DND-41 (cell line): ENCODE measurements around the gene OR6T1.

ENCODE experiments used
- EZH2 ChIP-seq: IDR thresholded peaks from 3 replicates; pipeline ENCODE4 v1.6.1; 2012; ENCODE audit warnings: borderline replicate concordance, low read depth, mild to moderate bottlenecking, moderate library complexity, low read length, inconsistent platforms; ENCODE audit not compliant: severe bottlenecking
- TF ChIP-seq, protein P1 (sequence below): IDR thresholded peaks from 2 replicates; pipeline ENCODE4 v1.5.1; 2012; ENCODE audit warnings: borderline replicate concordance, low read length, moderate library complexity, mild to moderate bottlenecking; ENCODE audit not compliant: poor library complexity, severe bottlenecking; ENCODE audit errors: extremely low read depth

DNA sequence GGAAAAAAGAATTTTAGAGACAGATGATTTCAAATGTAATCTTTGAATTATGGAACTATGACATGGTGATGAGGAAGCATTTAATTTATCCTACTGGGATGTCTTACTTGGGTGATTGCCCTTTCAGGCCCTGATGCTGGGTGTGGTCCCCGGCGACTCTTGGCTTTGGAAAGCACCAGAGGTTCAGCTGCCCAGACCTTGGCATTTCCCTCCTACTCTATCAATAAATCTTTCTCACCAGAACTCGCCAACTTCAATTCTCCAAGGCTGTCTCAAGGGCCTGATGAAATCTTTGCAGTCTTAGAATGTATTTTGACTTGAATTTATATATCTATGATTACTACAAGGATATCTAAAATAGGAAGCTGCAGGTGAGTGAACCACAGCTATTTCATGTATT, 22.7 kb downstream of the OR6T1 start:
- TF ChIP-seq, protein P1, sequence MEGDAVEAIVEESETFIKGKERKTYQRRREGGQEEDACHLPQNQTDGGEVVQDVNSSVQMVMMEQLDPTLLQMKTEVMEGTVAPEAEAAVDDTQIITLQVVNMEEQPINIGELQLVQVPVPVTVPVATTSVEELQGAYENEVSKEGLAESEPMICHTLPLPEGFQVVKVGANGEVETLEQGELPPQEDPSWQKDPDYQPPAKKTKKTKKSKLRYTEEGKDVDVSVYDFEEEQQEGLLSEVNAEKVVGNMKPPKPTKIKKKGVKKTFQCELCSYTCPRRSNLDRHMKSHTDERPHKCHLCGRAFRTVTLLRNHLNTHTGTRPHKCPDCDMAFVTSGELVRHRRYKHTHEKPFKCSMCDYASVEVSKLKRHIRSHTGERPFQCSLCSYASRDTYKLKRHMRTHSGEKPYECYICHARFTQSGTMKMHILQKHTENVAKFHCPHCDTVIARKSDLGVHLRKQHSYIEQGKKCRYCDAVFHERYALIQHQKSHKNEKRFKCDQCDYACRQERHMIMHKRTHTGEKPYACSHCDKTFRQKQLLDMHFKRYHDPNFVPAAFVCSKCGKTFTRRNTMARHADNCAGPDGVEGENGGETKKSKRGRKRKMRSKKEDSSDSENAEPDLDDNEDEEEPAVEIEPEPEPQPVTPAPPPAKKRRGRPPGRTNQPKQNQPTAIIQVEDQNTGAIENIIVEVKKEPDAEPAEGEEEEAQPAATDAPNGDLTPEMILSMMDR = no peak
- TF ChIP-seq EZH2 = no peak
